H7 (cell line): ENCODE data around the gene ETS2. TPM values are rescaled to one million over a fixed set of nuclear protein-coding genes. Genes with fewer than 3 reads are reported as not detected.
"Not testable (repeated sequence)": the region's sequence is repeated elsewhere in the genome, so short reads cannot be mapped to it uniquely, and the experiment has no call there.

Source experiments
- DNase-seq: peaks from one replicate; pipeline ENCODE4 v3.0.0; 2012
- H3K27me3 ChIP-seq: 2 replicates; pipeline ENCODE4 v1.6.0; 2011; ENCODE audit warnings: mild to moderate bottlenecking, low read length; ENCODE audit not compliant: control insufficient read depth, insufficient read depth
- H3K36me3 ChIP-seq: replicated peaks from 2 replicates; pipeline ENCODE4 v1.5.1; 2011; ENCODE audit warnings: low read length; ENCODE audit not compliant: control insufficient read depth, insufficient read depth
- H3K4me3 ChIP-seq: 2 replicates; pipeline ENCODE4 v1.5.1; 2011; ENCODE audit warnings: low read depth, mild to moderate bottlenecking, control low read depth, low read length, moderate library complexity; ENCODE audit not compliant: insufficient read depth
- total RNA-seq: library from RNA; depleted of rRNA; stranded (reverse); fragments of >200 nt; shearing (Covaris generic); gene quantifications from 2 replicates; pipeline ENCODE4 v1.2.3, GENCODE V29; 2014

ETS2 gene
- total RNA-seq, 1 experiment from 2014 or later: 47.9 TPM

- no peaks in the 10 kb centered on the region for H3K36me3 ChIP-seq
- no peaks in the 10 kb centered on the region for H3K27me3 ChIP-seq
- no peak for DNase-seq
Measured at GRCh38 chr21:38840456-38841300, 34.9 kb downstream of the ETS2 start.

DNA sequence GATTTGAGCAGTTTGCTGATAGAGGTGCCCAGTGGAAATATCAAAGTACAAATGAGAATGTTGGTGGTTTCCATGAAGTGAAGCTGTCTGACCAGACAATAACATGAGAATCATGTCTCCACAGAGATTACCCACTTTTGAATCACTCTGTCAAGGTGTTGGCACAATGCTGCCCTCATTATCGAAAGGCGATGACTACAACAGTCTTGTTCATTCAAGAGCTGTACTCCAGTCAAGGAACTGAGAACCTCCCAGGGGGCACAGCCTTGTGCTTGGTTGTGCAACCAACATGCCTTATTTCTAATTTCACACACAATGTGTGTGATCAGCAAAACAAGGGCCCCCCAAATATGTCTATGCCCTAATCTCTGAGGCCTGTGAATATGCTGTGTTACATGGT lies 35.7 kb downstream of the ETS2 start:
- no peak for DNase-seq
- no peak overlapping the region for H3K4me3 ChIP-seq
- no peaks in the 10 kb centered on the region for H3K36me3 ChIP-seq
- no peaks in the 10 kb centered on the region for H3K27me3 ChIP-seq

More at GRCh38 chr21:38840456-38841300, 34.9 kb downstream of the ETS2 start:
- no peak overlapping the region for H3K4me3 ChIP-seq

GRCh38 chr21:38842079-38842478 lies 36.4 kb downstream of the ETS2 start:
- Histone ChIP-seq H3K36me3 (no peaks in the 10 kb centered on the region), H3K4me3 (no peak overlapping the region), H3K27me3 (no peaks in the 10 kb centered on the region)
- no peak for DNase-seq

GRCh38 chr21:38843379-38843778 lies 37.6 kb downstream of the ETS2 start:
- Histone ChIP-seq H3K27me3 (no peaks in the 10 kb centered on the region), H3K36me3 (no peaks in the 10 kb centered on the region), H3K4me3 (no peak overlapping the region)
- DNase-seq: no peak

- Histone ChIP-seq H3K27me3 (no peaks in the 10 kb centered on the region), H3K4me3 (no peak overlapping the region), H3K36me3 (no peaks in the 10 kb centered on the region)
- no peak for DNase-seq
Measured at GRCh38 chr21:38843806-38844503, 38.2 kb downstream of the ETS2 start.

- not testable (repeated sequence) for DNase-seq, H3K4me3 ChIP-seq, H3K27me3 ChIP-seq, H3K36me3 ChIP-seq
Measured at GRCh38 chr21:38845374-38845773, 39.6 kb downstream of the ETS2 start.

GRCh38 chr21:38847556-38847955 lies 41.8 kb downstream of the ETS2 start:
- no peaks in the 10 kb centered on the region for H3K36me3 ChIP-seq
- no peak for DNase-seq
- no peak overlapping the region for H3K4me3 ChIP-seq
- no peaks in the 10 kb centered on the region for H3K27me3 ChIP-seq

GRCh38 chr21:38848187-38848609 lies 42.5 kb downstream of the ETS2 start:
- H3K27me3 ChIP-seq: no peaks in the 10 kb centered on the region
- DNase-seq: no peak
- H3K36me3 ChIP-seq: no peaks in the 10 kb centered on the region
- H3K4me3 ChIP-seq: no peak overlapping the region

GRCh38 chr21:38849776-38850175 lies 44.0 kb downstream of the ETS2 start:
- Histone ChIP-seq H3K36me3 (no peaks in the 10 kb centered on the region), H3K4me3 (no peak overlapping the region), H3K27me3 (no peaks in the 10 kb centered on the region)
- no peak for DNase-seq

DNA sequence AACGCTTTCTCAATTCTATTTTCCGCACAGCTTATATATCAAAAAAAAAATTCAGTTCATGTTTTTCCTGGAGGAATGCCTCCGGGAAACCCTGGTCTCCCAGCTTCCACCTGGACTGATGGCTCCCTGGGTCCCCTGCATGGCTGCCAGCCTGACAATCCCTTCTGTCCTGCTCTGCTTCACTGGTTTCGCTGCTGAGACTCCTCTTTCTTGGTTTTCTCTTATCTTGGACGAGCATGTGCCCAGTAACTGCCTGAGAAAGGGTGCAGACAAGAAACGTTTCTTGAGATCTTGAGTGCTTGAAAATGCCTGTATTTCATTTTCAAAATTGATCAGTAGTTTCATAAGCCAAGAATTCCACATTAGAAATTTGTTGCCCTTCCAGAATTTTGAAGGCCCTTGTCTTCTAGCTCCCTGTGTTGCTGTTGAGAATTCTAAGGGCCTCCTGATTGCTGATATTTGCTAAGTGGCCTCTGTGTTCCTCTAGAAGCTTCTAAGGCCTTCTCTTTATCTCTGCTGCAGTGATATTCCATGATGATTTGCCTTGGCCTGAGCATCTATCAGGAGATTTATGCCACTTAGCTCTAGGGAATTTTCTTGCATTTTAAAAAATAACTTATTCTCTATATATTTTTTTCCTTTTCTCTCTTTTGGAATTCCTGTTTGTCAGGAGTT lies 44.7 kb downstream of the ETS2 start:
- H3K27me3 ChIP-seq: no peaks in the 10 kb centered on the region; the same call in 1 of the 2 replicates
- H3K4me3 ChIP-seq: no peak overlapping the region
- H3K36me3 ChIP-seq: no peaks in the 10 kb centered on the region
- DNase-seq: no peak

GRCh38 chr21:38851101-38851500 lies 45.4 kb downstream of the ETS2 start:
- no peak for DNase-seq
- Histone ChIP-seq H3K4me3 (no peak overlapping the region), H3K36me3 (no peaks in the 10 kb centered on the region), H3K27me3 (no peaks in the 10 kb centered on the region; the same call in 1 of the 2 replicates)

DNA sequence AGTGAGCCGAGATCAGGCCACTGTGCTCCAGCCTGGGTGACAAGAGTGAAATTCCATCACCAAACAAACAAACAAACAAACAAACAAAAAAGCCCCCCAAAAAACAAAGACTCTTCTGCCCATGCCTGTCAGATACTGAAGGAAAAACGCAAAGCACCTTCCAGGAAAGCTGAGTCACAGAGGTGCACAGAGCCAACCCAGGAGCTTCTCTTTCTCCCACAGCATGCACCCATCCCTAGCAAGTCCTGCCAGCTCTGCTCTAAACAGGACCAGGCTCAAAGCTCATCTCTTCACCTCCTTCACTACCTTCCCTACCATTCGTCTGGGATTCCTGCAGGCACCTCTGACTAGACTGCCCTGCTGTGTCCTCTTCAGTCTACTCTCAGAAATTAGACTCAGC lies 46.5 kb downstream of the ETS2 start:
- H3K27me3 ChIP-seq: no peaks in the 10 kb centered on the region; the same call in 1 of the 2 replicates
- H3K36me3 ChIP-seq: no peaks in the 10 kb centered on the region
- H3K4me3 ChIP-seq: no peak overlapping the region
- no peak for DNase-seq

GRCh38 chr21:38852708-38853107 lies 47.0 kb downstream of the ETS2 start:
- H3K4me3 ChIP-seq: no peak overlapping the region
- H3K27me3 ChIP-seq: no peaks in the 10 kb centered on the region; the same call in 1 of the 2 replicates
- H3K36me3 ChIP-seq: no peaks in the 10 kb centered on the region
- no peak for DNase-seq

DNA sequence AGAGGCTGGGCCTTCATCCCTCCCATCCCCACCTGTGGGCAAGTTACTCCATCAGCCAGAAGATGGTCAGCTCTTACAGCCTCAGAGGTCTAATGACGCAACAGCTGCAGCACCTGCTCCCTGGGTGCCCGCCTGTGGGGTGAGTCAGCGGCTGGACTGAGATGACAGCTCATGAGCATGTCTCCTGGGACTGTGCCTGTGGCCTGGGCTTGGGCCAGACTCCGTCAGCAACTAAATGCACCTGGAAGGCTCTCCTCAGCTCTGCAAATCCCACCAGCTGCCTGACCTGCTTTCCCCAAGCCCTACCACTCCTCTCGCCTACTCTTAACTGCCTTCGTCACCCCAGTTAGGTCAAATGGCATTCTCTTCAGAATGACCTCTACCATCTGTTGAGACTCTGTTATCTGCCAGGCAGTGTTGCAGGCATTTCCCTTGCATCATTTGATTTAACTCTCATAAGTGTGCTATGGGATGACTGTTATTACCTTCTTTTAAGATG lies 47.7 kb downstream of the ETS2 start:
- no peaks in the 10 kb centered on the region for H3K36me3 ChIP-seq
- no peaks in the 10 kb centered on the region; the same call in 1 of the 2 replicates for H3K27me3 ChIP-seq
- H3K4me3 ChIP-seq: no peak overlapping the region
- DNase-seq: no peak
